Mesendoderm (in vitro differentiated cells): ENCODE data around the gene RTL10.

Experiments used
- DNase-seq: peaks from one replicate; pipeline ENCODE4 v3.0.0; 2013
- H2AK5ac ChIP-seq: 2 replicates; pipeline ENCODE4 v1.6.1; 2013; ENCODE audit warnings: low read length, inconsistent platforms
- H2BK120ac ChIP-seq: 2 replicates; pipeline ENCODE4 v1.6.1; 2013; ENCODE audit warnings: low read depth, mild to moderate bottlenecking, low read length, moderate library complexity, mixed read lengths
- H2BK15ac ChIP-seq: replicated peaks from 2 replicates; pipeline ENCODE4 v1.6.1; 2013; ENCODE audit warnings: low read depth, mild to moderate bottlenecking, moderate library complexity
- H2BK5ac ChIP-seq: 2 replicates; pipeline ENCODE4 v1.6.1; 2013; ENCODE audit warnings: low read length, inconsistent platforms
- H3K18ac ChIP-seq: 2 replicates; pipeline ENCODE4 v1.6.1; 2013; ENCODE audit warnings: mild to moderate bottlenecking, low read length, mixed read lengths
- H3K23ac ChIP-seq: one replicate; pipeline ENCODE4 v1.6.1; 2013; ENCODE audit warnings: low read length
- H3K27ac ChIP-seq: 2 replicates; pipeline ENCODE4 v1.5.1; 2013; ENCODE audit warnings: low read depth, mild to moderate bottlenecking, inconsistent platforms, low read length, moderate library complexity
- H3K27me3 ChIP-seq: 2 replicates; pipeline ENCODE4 v1.6.1; 2013; ENCODE audit warnings: low read length, control low read depth, mild to moderate bottlenecking, inconsistent platforms; ENCODE audit not compliant: insufficient read depth, poor library complexity
- H3K36me3 ChIP-seq: 2 replicates; pipeline ENCODE4 v1.6.1; 2013; ENCODE audit warnings: low read length, inconsistent platforms; ENCODE audit not compliant: control insufficient read depth, insufficient read depth
- H3K4ac ChIP-seq: one replicate; pipeline ENCODE4 v1.6.1; 2013; ENCODE audit warnings: low read depth, mild to moderate bottlenecking, low read length, moderate library complexity
- H3K4me1 ChIP-seq: 2 replicates; pipeline ENCODE4 v1.6.1; 2013; ENCODE audit warnings: low read depth, low read length, inconsistent platforms; ENCODE audit not compliant: control insufficient read depth
- H3K4me2 ChIP-seq: 2 replicates; pipeline ENCODE4 v1.6.1; 2013; ENCODE audit warnings: low read length
- H3K4me3 ChIP-seq: 2 replicates; pipeline ENCODE4 v1.5.1; 2013; ENCODE audit warnings: mild to moderate bottlenecking, low read length
- H3K56ac ChIP-seq: one replicate; pipeline ENCODE4 v1.6.1; 2013; ENCODE audit warnings: low read length
- H3K79me1 ChIP-seq: 2 replicates; pipeline ENCODE4 v1.6.1; 2013; ENCODE audit warnings: low read length, inconsistent platforms
- H3K79me2 ChIP-seq: 2 replicates; pipeline ENCODE4 v1.6.1; 2013; ENCODE audit warnings: mild to moderate bottlenecking, low read length; ENCODE audit not compliant: control insufficient read depth, insufficient read depth
- H3K9ac ChIP-seq: 2 replicates; pipeline ENCODE4 v1.6.1; 2013; ENCODE audit warnings: low read length, inconsistent platforms
- H4K5ac ChIP-seq: one replicate; pipeline ENCODE4 v1.6.1; 2013; ENCODE audit warnings: low read length
- H4K8ac ChIP-seq: one replicate; pipeline ENCODE4 v1.6.1; 2013; ENCODE audit warnings: low read depth, mild to moderate bottlenecking, control low read depth, low read length, moderate library complexity
- WGBS: extraction: QIAGEN DNeasy Blood & Tissue Kit; methylation state at CpG from one replicate; pipeline ENCODE4 v1.1.7; 2013; ENCODE audit warnings: low lambda C conversion rate, missing lambda C conversion rate; ENCODE audit not compliant: insufficient coverage; ENCODE audit errors: extremely low coverage; 5-methylcytosine and 5-hydroxymethylcytosine counted together

RTL10 gene

GRCh38 chr22:19821523-19822300 lies 33.0 kb downstream of the RTL10 start:
- DNase-seq, result no peak
- H3K4me3 ChIP-seq, result no peak overlapping the region

GRCh38 chr22:19820880-19821522 lies 33.7 kb downstream of the RTL10 start:
- H3K9ac ChIP-seq, result no peak overlapping the region
- no CpG with 5 or more reads among the region's 18 CpGs for WGBS
- H2AK5ac ChIP-seq, result no peak overlapping the region
- H3K36me3 ChIP-seq, result no peaks in the 10 kb centered on the region
- no peak overlapping the region for H3K23ac ChIP-seq
- no peak overlapping the region for H4K8ac ChIP-seq
- H3K18ac ChIP-seq, result no peak overlapping the region
- peaks cover 1% of the 10 kb centered on the region for H3K79me2 ChIP-seq
- no peak overlapping the region for H3K27ac ChIP-seq
- no peak for DNase-seq
- no peak overlapping the region for H2BK5ac ChIP-seq
- no peaks in the 10 kb centered on the region for H3K4me1 ChIP-seq
- H3K4ac ChIP-seq, result no peak overlapping the region
- H4K5ac ChIP-seq, result no peak overlapping the region
- no peak overlapping the region for H3K4me3 ChIP-seq
- no peak overlapping the region for H2BK15ac ChIP-seq
- H3K4me2 ChIP-seq, result no peak overlapping the region
- H3K27me3 ChIP-seq, result no peaks in the 10 kb centered on the region
- H3K56ac ChIP-seq, result no peak overlapping the region
- H2BK120ac ChIP-seq, result no peak overlapping the region
- H3K79me1 ChIP-seq, result peaks cover 2% of the 10 kb centered on the region

More at GRCh38 chr22:19821523-19822300, 33.0 kb downstream of the RTL10 start:
- H2BK15ac ChIP-seq, result no peak overlapping the region
- no peaks in the 10 kb centered on the region for H3K27me3 ChIP-seq
- no peak overlapping the region for H2BK5ac ChIP-seq
- peaks cover 1% of the 10 kb centered on the region for H3K79me2 ChIP-seq
- no peak overlapping the region for H3K4me2 ChIP-seq
- H3K23ac ChIP-seq, result no peak overlapping the region
- H3K18ac ChIP-seq, result no peak overlapping the region
- H4K5ac ChIP-seq, result no peak overlapping the region
- no peaks in the 10 kb centered on the region for H3K36me3 ChIP-seq
- no peak overlapping the region for H2BK120ac ChIP-seq
- H2AK5ac ChIP-seq, result no peak overlapping the region
- peaks cover 2% of the 10 kb centered on the region for H3K79me1 ChIP-seq
- H3K4ac ChIP-seq, result no peak overlapping the region
- no peak overlapping the region for H3K27ac ChIP-seq
- no peak overlapping the region for H3K9ac ChIP-seq
- no peaks in the 10 kb centered on the region for H3K4me1 ChIP-seq
- no CpG with 5 or more reads among the region's 20 CpGs for WGBS
- H3K56ac ChIP-seq, result no peak overlapping the region
- H4K8ac ChIP-seq, result no peak overlapping the region

- Histone ChIP-seq H3K4me2 (no peak overlapping the region), H2AK5ac (no peak overlapping the region), H3K79me2 (peaks cover 1% of the 10 kb centered on the region), H3K27ac (no peak overlapping the region), H2BK15ac (no peak overlapping the region), H3K27me3 (no peaks in the 10 kb centered on the region), H2BK120ac (no peak overlapping the region), H3K79me1 (peaks cover 2% of the 10 kb centered on the region), H3K23ac (no peak overlapping the region), H4K8ac (no peak overlapping the region), H3K18ac (no peak overlapping the region), H3K4me3 (no peak overlapping the region), H3K4me1 (no peaks in the 10 kb centered on the region), H3K36me3 (no peaks in the 10 kb centered on the region), H3K56ac (no peak overlapping the region), H3K9ac (no peak overlapping the region), H3K4ac (no peak overlapping the region), H2BK5ac (no peak overlapping the region), H4K5ac (no peak overlapping the region)
- DNase-seq, result no peak
- WGBS, result no CpG with 5 or more reads among the region's 21 CpGs
Observed at GRCh38 chr22:19819911-19820879, 34.5 kb downstream of the RTL10 start.

GRCh38 chr22:19819208-19819910 lies 35.3 kb downstream of the RTL10 start:
- no peaks in the 10 kb centered on the region for H3K27me3 ChIP-seq
- no peak overlapping the region for H2AK5ac ChIP-seq
- H3K18ac ChIP-seq, result no peak overlapping the region
- H3K56ac ChIP-seq, result no peak overlapping the region
- no peak overlapping the region for H4K5ac ChIP-seq
- no peak overlapping the region for H3K4me3 ChIP-seq
- H3K9ac ChIP-seq, result no peak overlapping the region
- WGBS, result no CpG with 5 or more reads among the region's 14 CpGs
- peaks cover 1% of the 10 kb centered on the region for H3K79me2 ChIP-seq
- no peak overlapping the region for H3K27ac ChIP-seq
- no peak overlapping the region for H3K23ac ChIP-seq
- H4K8ac ChIP-seq, result no peak overlapping the region
- peaks cover 2% of the 10 kb centered on the region for H3K79me1 ChIP-seq
- no peak overlapping the region for H3K4ac ChIP-seq
- H3K4me1 ChIP-seq, result no peaks in the 10 kb centered on the region
- H2BK120ac ChIP-seq, result no peak overlapping the region
- H2BK15ac ChIP-seq, result no peak overlapping the region
- no peaks in the 10 kb centered on the region for H3K36me3 ChIP-seq
- no peak overlapping the region for H3K4me2 ChIP-seq
- no peak for DNase-seq
- no peak overlapping the region for H2BK5ac ChIP-seq

- H3K9ac ChIP-seq, result no peak overlapping the region
- H3K4ac ChIP-seq, result no peak overlapping the region
- no peaks in the 10 kb centered on the region for H3K27me3 ChIP-seq
- no peak overlapping the region for H2BK15ac ChIP-seq
- H3K27ac ChIP-seq, result no peak overlapping the region
- H3K4me3 ChIP-seq, result no peak overlapping the region
- no peak overlapping the region for H3K18ac ChIP-seq
- H4K8ac ChIP-seq, result no peak overlapping the region
- H3K79me1 ChIP-seq, result peaks cover under 1% of the 10 kb centered on the region
- H3K4me1 ChIP-seq, result no peaks in the 10 kb centered on the region
- H3K4me2 ChIP-seq, result no peak overlapping the region
- peaks cover 1% of the 10 kb centered on the region for H3K79me2 ChIP-seq
- no peaks in the 10 kb centered on the region for H3K36me3 ChIP-seq
- H4K5ac ChIP-seq, result no peak overlapping the region
- no peak overlapping the region for H3K23ac ChIP-seq
- no peak overlapping the region for H3K56ac ChIP-seq
- no peak for DNase-seq
- WGBS, result no CpG with 5 or more reads among the region's 17 CpGs
- H2AK5ac ChIP-seq, result no peak overlapping the region
- H2BK120ac ChIP-seq, result no peak overlapping the region
- H2BK5ac ChIP-seq, result no peak overlapping the region
Observed at GRCh38 chr22:19818324-19819207, 36.1 kb downstream of the RTL10 start.
